HL-60 (cell line): Measurements from ENCODE around the gene IL31RA.

ENCODE experiments used
- GABPA ChIP-seq: IDR thresholded peaks from 2 replicates; pipeline ENCODE4 v1.6.1; 2012; ENCODE audit warnings: low read depth
- POLR2AphosphoS5 ChIP-seq: IDR thresholded peaks from 2 replicates; pipeline ENCODE4 v1.6.1; 2012; ENCODE audit warnings: low read depth
- SPI1 ChIP-seq: IDR thresholded peaks from 2 replicates; pipeline ENCODE4 v1.6.1; 2012; ENCODE audit warnings: low read depth, mild to moderate bottlenecking, borderline replicate concordance
- TF ChIP-seq, protein P1 (sequence below): IDR thresholded peaks from one replicate; pipeline ENCODE4 v1.5.1; 2011; ENCODE audit warnings: low read length, control low read depth, inconsistent platforms; ENCODE audit not compliant: insufficient read depth
- TF ChIP-seq, protein P2 (sequence below): IDR thresholded peaks from 2 replicates; pipeline ENCODE4 v1.6.1; 2012; ENCODE audit warnings: low read depth; ENCODE audit not compliant: insufficient replicate concordance

DNA sequence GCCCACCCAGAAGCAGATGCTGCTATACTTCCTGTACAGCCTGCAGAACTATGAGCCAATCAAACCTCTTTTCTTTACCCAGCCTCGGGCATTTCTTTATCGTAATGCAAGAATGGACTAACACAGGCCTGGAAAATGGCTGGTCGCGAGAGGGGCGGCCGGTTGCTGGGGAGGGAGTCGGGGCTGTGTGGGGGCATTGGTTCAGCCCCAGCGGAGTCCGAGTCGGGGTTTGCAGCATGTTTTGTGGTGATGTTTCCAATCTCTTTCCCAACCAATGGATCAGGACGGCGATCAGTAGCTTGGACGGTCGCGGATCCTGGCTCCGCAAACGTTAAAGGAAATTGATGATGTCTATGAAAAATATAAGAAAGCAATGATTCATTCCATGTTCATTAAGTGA lies 18.7 kb upstream of the IL31RA start:
- TF ChIP-seq, protein P1, sequence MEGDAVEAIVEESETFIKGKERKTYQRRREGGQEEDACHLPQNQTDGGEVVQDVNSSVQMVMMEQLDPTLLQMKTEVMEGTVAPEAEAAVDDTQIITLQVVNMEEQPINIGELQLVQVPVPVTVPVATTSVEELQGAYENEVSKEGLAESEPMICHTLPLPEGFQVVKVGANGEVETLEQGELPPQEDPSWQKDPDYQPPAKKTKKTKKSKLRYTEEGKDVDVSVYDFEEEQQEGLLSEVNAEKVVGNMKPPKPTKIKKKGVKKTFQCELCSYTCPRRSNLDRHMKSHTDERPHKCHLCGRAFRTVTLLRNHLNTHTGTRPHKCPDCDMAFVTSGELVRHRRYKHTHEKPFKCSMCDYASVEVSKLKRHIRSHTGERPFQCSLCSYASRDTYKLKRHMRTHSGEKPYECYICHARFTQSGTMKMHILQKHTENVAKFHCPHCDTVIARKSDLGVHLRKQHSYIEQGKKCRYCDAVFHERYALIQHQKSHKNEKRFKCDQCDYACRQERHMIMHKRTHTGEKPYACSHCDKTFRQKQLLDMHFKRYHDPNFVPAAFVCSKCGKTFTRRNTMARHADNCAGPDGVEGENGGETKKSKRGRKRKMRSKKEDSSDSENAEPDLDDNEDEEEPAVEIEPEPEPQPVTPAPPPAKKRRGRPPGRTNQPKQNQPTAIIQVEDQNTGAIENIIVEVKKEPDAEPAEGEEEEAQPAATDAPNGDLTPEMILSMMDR: no peak
- TF ChIP-seq POLR2AphosphoS5 (no peak), SPI1 (no peak), GABPA (no peak)
- TF ChIP-seq, protein P2, sequence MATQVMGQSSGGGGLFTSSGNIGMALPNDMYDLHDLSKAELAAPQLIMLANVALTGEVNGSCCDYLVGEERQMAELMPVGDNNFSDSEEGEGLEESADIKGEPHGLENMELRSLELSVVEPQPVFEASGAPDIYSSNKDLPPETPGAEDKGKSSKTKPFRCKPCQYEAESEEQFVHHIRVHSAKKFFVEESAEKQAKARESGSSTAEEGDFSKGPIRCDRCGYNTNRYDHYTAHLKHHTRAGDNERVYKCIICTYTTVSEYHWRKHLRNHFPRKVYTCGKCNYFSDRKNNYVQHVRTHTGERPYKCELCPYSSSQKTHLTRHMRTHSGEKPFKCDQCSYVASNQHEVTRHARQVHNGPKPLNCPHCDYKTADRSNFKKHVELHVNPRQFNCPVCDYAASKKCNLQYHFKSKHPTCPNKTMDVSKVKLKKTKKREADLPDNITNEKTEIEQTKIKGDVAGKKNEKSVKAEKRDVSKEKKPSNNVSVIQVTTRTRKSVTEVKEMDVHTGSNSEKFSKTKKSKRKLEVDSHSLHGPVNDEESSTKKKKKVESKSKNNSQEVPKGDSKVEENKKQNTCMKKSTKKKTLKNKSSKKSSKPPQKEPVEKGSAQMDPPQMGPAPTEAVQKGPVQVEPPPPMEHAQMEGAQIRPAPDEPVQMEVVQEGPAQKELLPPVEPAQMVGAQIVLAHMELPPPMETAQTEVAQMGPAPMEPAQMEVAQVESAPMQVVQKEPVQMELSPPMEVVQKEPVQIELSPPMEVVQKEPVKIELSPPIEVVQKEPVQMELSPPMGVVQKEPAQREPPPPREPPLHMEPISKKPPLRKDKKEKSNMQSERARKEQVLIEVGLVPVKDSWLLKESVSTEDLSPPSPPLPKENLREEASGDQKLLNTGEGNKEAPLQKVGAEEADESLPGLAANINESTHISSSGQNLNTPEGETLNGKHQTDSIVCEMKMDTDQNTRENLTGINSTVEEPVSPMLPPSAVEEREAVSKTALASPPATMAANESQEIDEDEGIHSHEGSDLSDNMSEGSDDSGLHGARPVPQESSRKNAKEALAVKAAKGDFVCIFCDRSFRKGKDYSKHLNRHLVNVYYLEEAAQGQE: no peak
